ENCODE data around the gene GNRH2.
"Not testable (repeated sequence)": the region's sequence is repeated elsewhere in the genome, so short reads cannot be mapped to it uniquely, and the experiment has no call there.

Gene GNRH2

DNA sequence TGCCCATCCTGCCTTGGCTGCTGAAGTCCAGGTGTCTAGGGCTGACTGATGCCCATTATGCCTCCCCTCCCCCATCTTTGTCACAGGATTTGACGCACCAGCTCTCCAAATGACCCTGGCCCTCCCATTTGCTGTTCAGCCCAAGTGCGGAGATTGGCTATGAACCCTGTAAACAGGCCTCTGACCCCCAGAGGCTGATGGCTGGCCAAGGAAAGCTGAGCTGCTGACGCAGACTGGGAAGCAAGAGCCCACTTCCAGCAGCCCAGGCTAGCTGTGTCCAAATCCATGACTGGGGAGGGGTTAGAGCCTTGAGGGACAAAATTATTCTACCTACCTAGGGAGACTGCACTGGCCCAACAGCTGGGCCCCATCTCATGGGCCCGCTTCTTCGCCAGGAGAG, 797 bp upstream of the GNRH2 start:
- no peak overlapping the region for H3K9ac ChIP-seq (ENCODE audit: low read length)
- H3K9me3 ChIP-seq (ENCODE audit: control insufficient read depth, low read length): no peaks in the 10 kb centered on the region
- peaks cover 22% of the 10 kb centered on the region for H3K4me1 ChIP-seq (ENCODE audit: control insufficient read depth, insufficient read depth, low read length)
- no peak for DNase-seq (ENCODE audit: low read depth)
- no peaks in the 10 kb centered on the region for H3K27me3 ChIP-seq (replicated peaks; ENCODE audit: control insufficient read depth, insufficient read depth, low read length)
- peaks cover 36% of the 10 kb centered on the region for H3K36me3 ChIP-seq (ENCODE audit: control insufficient read depth, insufficient read depth, low read length, severe bottlenecking)
- H3K4me3 ChIP-seq (ENCODE audit: low read length): no peak overlapping the region

DNA sequence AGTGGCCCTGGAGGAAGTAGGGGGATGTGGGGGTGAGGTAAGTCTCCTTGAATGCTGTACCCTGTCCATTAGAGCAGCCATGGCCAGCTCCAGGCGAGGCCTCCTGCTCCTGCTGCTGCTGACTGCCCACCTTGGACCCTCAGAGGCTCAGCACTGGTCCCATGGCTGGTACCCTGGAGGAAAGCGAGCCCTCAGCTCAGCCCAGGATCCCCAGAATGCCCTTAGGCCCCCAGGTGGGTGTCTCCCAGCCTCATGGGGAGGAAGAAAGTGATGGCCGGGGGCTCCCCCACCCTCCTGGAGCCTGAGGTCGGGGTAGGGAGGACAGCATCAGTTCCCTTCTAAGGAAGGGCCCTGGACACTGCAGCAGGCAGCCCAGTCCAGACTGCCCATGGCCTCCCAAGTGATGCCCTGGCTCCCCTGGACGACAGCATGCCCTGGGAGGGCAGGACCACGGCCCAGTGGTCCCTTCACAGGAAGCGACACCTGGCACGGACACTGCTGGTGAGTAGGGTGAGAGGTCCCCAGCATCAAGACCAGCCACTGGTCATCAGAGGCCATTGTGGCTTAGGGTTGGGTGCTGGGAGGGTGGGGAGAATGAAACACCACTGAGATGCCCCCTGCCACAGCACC, 1.0 kb downstream of the GNRH2 start:
- Histone ChIP-seq H3K27me3 (replicated peaks; ENCODE audit: control insufficient read depth, insufficient read depth, low read length) (no peaks in the 10 kb centered on the region), H3K9ac (ENCODE audit: low read length) (no peak overlapping the region), H3K36me3 (ENCODE audit: control insufficient read depth, insufficient read depth, low read length, severe bottlenecking) (peaks cover 34% of the 10 kb centered on the region), H3K4me1 (ENCODE audit: control insufficient read depth, insufficient read depth, low read length) (peaks cover 31% of the 10 kb centered on the region), H3K4me3 (ENCODE audit: low read length) (no peak overlapping the region), H3K9me3 (ENCODE audit: control insufficient read depth, low read length) (no peaks in the 10 kb centered on the region)
- no peak for DNase-seq (ENCODE audit: low read depth)

DNA sequence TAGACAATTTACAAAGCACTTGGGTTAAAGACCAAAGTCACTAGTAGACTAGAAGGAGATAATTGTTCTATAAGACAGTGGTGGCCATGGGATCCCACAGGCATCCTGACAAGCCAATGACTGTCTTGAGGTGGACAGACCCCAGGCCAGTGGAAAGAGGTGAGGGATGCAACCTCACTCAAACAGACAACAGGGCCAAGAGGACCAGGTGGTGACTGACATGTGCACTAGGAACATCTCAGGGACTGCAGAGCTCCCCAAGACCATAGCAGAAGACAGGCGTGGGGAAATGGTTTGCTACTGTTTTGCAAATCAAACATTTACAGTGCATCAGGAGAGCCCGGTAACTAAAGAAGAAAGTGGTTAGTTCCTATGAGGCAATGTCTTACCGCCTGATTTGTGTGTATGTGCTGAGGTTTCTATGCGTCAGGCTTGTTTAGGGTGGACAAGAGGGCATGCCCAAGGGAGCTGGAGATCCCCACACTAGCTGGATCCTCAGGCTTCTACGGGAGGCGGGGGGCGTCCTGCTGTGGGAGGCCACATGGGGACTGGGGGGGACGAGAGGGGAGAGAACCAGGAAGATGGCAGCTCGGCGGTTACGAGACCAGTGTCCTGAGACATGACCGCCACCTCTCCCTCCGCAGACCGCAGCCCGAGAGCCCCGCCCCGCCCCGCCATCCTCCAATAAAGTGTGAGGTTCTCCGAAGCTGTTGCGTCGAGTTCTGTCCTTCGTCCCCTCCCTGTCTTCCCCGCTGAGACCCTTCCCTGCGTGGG, 1.8 kb downstream of the GNRH2 start:
- Histone ChIP-seq H3K36me3 (ENCODE audit: control insufficient read depth, insufficient read depth, low read length, severe bottlenecking) (peaks cover 33% of the 10 kb centered on the region), H3K4me3 (ENCODE audit: low read length) (peak overlapping the region; percentile 91), H3K9me3 (ENCODE audit: control insufficient read depth, low read length) (no peaks in the 10 kb centered on the region), H3K4me1 (ENCODE audit: control insufficient read depth, insufficient read depth, low read length) (peaks cover 31% of the 10 kb centered on the region), H3K27me3 (replicated peaks; ENCODE audit: control insufficient read depth, insufficient read depth, low read length) (no peaks in the 10 kb centered on the region), H3K9ac (ENCODE audit: low read length) (peak overlapping the region; percentile 93)
- DNase-seq (ENCODE audit: low read depth): peak; percentile 83

DNA sequence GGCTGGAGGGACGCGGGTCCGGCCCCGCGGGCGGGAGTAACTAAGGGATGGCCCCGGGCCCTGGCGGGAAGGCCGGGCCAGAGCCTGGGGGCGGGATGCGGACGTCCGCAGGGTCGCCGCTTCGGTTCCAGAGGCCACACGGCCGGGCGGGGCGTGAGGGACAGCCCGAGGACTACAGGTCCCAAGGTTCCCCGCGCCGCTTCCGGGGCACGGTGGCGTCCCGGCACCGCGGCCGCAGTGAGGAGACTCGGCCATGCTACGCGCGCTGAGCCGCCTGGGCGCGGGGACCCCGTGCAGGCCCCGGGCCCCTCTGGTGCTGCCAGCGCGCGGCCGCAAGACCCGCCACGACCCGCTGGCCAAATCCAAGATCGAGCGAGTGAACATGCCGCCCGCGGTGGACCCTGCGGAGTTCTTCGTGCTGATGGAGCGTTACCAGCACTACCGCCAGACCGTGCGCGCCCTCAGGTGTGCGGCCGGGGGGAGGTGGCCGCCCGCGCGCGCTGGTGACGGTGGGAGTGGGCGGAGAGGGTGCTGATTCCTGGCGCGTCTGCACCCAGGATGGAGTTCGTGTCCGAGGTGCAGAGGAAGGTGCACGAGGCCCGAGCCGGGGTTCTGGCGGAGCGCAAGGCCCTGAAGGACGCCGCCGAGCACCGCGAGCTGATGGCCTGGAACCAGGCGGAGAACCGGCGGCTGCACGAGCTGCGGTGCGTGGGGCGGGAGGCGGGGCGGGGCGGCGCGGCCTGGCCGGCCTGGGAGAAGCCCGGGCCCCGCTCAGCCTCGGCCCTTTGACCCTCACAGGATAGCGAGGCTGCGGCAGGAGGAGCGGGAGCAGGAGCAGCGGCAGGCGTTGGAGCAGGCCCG, 2.6 kb downstream of the GNRH2 start, which contains the start of gene MRPS26:
Gene MRPS26, plus strand, starts transcription at position 237 of the 861 bp plus-strand sequence. Its CDS starts 17 bp downstream, at position 254.
- peak; percentile 94 for DNase-seq (ENCODE audit: low read depth)
- Histone ChIP-seq H3K4me1 (ENCODE audit: control insufficient read depth, insufficient read depth, low read length) (peaks cover 31% of the 10 kb centered on the region), H3K4me3 (ENCODE audit: low read length) (peak within 1 kb of the TSS; percentile 91), H3K36me3 (ENCODE audit: control insufficient read depth, insufficient read depth, low read length, severe bottlenecking) (peaks cover 26% of the 10 kb centered on the region), H3K9me3 (ENCODE audit: control insufficient read depth, low read length) (no peaks in the 10 kb centered on the region), H3K27me3 (replicated peaks; ENCODE audit: control insufficient read depth, insufficient read depth, low read length) (no peaks in the 10 kb centered on the region), H3K9ac (ENCODE audit: low read length) (peak within 1 kb of the TSS; percentile 93)

DNA sequence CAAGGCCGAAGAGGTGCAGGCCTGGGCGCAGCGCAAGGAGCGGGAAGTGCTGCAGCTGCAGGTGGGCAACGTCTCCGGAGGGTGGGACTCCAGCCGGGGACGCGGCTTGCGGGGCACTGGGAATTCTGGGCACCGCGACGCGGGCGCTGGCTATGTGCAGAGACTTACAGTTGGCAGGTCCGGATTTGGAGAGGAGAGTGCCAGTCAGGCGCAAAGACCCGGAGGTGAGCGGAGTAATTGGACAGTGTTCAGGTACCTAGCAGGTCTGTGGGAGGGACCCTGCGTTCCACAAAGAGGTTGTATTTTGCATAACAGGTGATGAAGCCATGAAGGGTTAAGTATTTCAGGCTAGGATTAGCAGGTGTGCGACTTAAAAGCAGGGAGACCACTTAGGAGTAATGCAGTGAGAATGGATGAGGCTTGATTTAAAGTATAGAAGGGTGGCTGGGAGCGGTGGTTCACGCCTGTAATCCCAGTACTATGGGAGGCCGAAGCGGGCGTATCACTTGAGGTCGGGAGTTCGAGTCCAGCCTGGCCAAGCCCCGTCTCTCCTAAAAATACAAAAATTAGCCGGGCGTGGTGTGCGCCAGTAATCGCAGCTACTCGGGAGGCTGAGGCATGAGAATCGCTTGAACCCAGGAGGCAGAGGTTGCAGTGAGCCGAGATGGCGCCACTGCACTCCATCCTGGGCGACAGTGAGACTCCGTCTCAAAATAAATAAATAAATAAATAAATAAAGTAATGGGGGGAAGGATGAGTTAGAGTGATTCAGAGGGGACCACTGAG, 3.4 kb downstream of the GNRH2 start:
- H3K9me3 ChIP-seq (ENCODE audit: control insufficient read depth, low read length): no peaks in the 10 kb centered on the region
- H3K9ac ChIP-seq (ENCODE audit: low read length): peak overlapping the region; percentile 93
- H3K4me3 ChIP-seq (ENCODE audit: low read length): peak overlapping the region; percentile 91
- H3K36me3 ChIP-seq (ENCODE audit: control insufficient read depth, insufficient read depth, low read length, severe bottlenecking): peaks cover 26% of the 10 kb centered on the region
- peaks cover 29% of the 10 kb centered on the region for H3K4me1 ChIP-seq (ENCODE audit: control insufficient read depth, insufficient read depth, low read length)
- no peak for DNase-seq (ENCODE audit: low read depth)
- H3K27me3 ChIP-seq (replicated peaks; ENCODE audit: control insufficient read depth, insufficient read depth, low read length): no peaks in the 10 kb centered on the region

DNA sequence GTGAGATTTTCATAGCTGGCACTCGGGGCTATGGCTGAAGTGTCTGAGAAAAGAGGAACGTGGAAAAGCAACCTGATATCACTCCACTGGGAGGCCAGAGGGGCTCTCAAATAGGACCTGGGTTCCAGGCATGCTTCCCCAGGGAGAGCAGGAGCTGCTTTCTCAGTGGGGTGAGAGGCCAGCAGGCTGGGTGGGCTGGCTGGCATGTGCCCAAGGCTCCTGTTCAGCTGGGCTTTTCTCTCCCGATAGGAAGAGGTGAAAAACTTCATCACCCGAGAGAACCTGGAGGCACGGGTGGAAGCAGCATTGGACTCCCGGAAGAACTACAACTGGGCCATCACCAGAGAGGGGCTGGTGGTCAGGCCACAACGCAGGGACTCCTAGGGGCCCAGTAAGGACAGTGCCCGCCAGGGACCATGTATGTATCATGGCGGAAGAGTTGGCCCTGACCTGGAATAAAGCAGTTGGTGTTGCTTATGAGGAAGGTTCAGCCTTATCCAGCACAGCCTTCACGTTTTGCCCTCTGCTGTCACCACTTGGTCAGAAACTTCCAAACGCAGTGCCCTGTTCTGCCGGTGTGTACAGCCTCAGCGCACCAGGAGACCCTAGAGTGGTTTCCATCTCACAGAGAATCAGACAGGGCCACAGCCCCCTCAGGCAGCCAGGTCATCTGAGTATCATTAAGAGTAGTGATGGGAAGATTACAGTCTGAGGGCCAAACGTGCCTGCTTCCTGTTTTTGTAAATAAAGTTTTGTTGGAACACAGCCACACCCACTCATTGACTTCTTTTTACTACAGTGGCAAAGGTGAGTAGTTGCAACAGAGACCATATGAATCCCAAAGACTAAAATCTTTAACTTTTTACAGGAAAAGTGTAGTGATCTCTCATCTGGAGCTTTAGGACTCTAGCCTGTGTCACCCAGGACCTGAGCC, 4.3 kb downstream of the GNRH2 start:
- peaks cover 22% of the 10 kb centered on the region for H3K4me1 ChIP-seq (ENCODE audit: control insufficient read depth, insufficient read depth, low read length)
- no peak for DNase-seq (ENCODE audit: low read depth)
- H3K4me3 ChIP-seq (ENCODE audit: low read length): peak overlapping the region; percentile 91
- H3K9ac ChIP-seq (ENCODE audit: low read length): peak overlapping the region; percentile 93
- no peaks in the 10 kb centered on the region for H3K27me3 ChIP-seq (replicated peaks; ENCODE audit: control insufficient read depth, insufficient read depth, low read length)
- H3K9me3 ChIP-seq (ENCODE audit: control insufficient read depth, low read length): no peaks in the 10 kb centered on the region
- H3K36me3 ChIP-seq (ENCODE audit: control insufficient read depth, insufficient read depth, low read length, severe bottlenecking): peaks cover 26% of the 10 kb centered on the region

DNA sequence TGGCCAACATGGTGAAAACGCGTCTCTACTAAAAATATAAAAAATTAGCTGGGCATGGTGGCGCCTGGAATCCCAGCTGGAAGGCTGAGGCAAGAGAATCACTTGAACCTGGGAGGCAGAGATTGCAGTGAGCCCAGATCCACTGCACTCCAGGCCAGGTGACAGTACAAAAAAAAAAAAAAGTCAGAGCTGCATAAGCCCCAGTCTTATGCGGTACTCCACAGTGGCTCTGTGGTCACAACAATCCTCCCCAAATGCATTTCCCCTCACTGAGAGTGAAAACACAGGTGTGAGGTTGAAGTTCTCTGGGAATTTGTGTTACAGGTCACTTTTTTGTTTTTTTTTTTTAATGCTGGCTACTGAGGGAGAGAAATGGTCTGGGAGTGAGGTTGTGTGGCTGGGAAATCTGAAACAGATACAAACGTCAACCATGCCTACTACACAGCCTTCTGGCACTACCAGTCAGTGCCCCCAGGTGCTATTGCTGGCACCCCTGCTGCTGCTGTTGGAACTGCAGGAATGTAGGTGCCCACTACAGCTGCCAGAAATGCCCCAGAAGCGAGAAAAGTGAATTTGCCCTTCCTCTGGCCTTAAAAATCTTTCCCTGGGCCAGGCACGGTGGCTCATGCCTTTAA, 8.1 kb downstream of the GNRH2 start:
- Histone ChIP-seq H3K4me3 (ENCODE audit: low read length) (no peak overlapping the region), H3K9ac (ENCODE audit: low read length) (no peak overlapping the region)

DNA sequence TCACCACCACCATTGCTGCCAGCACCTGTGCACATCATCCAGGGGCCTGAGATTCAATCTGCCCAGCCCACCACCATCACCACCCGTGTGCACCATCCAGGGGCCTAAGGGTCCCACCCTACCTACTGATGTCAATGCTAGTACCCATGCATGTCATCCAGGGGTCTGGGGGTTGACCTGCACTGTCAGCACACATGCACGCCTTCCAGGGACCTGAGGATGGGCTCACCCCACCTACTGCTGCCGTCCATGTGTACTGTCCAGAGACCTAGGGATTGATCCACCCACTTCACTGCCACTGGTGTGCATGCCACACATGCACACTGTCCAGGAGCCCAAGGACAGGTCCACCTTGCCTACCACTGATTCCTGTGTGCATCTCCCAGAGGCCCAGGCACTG, 16.1 kb downstream of the GNRH2 start:
- Histone ChIP-seq H3K4me1 (ENCODE audit: control insufficient read depth, insufficient read depth, low read length) (no peaks in the 10 kb centered on the region), H3K27me3 (replicated peaks; ENCODE audit: control insufficient read depth, insufficient read depth, low read length) (no peaks in the 10 kb centered on the region), H3K9ac (ENCODE audit: low read length) (no peak overlapping the region), H3K9me3 (ENCODE audit: control insufficient read depth, low read length) (no peaks in the 10 kb centered on the region), H3K36me3 (ENCODE audit: control insufficient read depth, insufficient read depth, low read length, severe bottlenecking) (no peaks in the 10 kb centered on the region), H3K4me3 (ENCODE audit: low read length) (no peak overlapping the region)
- no peak for DNase-seq (ENCODE audit: low read depth)

More for the DNA sequence above, 8.1 kb downstream of the GNRH2 start:
- Histone ChIP-seq H3K27me3 (replicated peaks; ENCODE audit: control insufficient read depth, insufficient read depth, low read length) (no peaks in the 10 kb centered on the region), H3K4me1 (ENCODE audit: control insufficient read depth, insufficient read depth, low read length) (peaks cover 18% of the 10 kb centered on the region), H3K36me3 (ENCODE audit: control insufficient read depth, insufficient read depth, low read length, severe bottlenecking) (peaks cover 26% of the 10 kb centered on the region), H3K9me3 (ENCODE audit: control insufficient read depth, low read length) (no peaks in the 10 kb centered on the region)
- DNase-seq (ENCODE audit: low read depth): no peak

DNA sequence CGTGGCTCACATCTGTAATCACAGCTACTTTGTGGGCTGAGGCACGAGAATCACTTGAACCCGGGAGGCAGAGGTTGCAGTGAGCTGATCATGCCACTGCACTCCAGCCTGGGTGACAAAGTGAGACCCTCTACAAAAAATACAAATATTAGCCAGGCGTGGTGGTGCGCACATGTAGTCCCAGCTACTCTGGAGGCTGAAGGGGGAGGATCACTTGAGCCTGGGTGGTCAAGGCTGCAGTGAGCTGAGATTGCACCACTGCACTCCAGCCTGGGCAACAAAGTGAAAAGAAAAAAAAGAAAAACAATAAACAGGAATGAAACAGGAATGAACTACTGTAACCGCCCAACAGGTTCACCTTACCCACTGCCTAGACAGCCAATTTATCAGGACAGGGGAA, 20.7 kb downstream of the GNRH2 start:
- not testable (repeated sequence) for H3K9me3 ChIP-seq (ENCODE audit: control insufficient read depth, low read length); H3K9ac ChIP-seq (ENCODE audit: low read length); H3K36me3 ChIP-seq (ENCODE audit: control insufficient read depth, insufficient read depth, low read length, severe bottlenecking); H3K27me3 ChIP-seq (replicated peaks; ENCODE audit: control insufficient read depth, insufficient read depth, low read length); DNase-seq (ENCODE audit: low read depth); H3K4me3 ChIP-seq (ENCODE audit: low read length)
- peaks cover 41% of the 10 kb centered on the region for H3K4me1 ChIP-seq (ENCODE audit: control insufficient read depth, insufficient read depth, low read length)

All from adipocyte (in vitro differentiated cells).